Measurements from ENCODE around the gene KAT2A.

KAT2A gene

GRCh38 chr17:42098730-42099399 is 22.3 kb downstream of the KAT2A start:
- no peaks in the 10 kb centered on the region; the same call in 1 of the 2 replicates for H3K4me1 ChIP-seq (ENCODE audit: control insufficient read depth, insufficient read depth, low read length)
- H3K4me3 ChIP-seq (ENCODE audit: low read depth, low read length), result no peak overlapping the region
- H3K36me3 ChIP-seq (ENCODE audit: control insufficient read depth in 2 of 2, insufficient read depth in 1 of 2, low read length in 2 of 2), result no peaks in the 10 kb centered on the region
- TF ChIP-seq ZBTB8A (tag by site-specific recombination; IDR thresholded peaks at IDR 0.05), result peak; percentile 21; the same call in 1 of the 2 replicates
- TF ChIP-seq ZNF747 (tag by site-specific recombination; IDR thresholded peaks at IDR 0.05), result no peak
- 0 out of 2 replicates have a peak, but pooled peaks have one; percentile 11 for TF ChIP-seq IKZF3 (tag by site-specific recombination; IDR thresholded peaks at IDR 0.05)
- TF ChIP-seq CTCF (tag by site-specific recombination; IDR thresholded peaks at IDR 0.05), result 0 out of 2 replicates have a peak, but pooled peaks have one; percentile 8
- peak; percentile 33; the same call in 1 of the 2 replicates for TF ChIP-seq PATZ1 (tag by site-specific recombination; IDR thresholded peaks at IDR 0.05)
- TF ChIP-seq WT1 (tag by site-specific recombination; IDR thresholded peaks at IDR 0.05), result no peak
- H3K27ac ChIP-seq (ENCODE audit: extremely low read depth, low read depth, low read length), result no peak overlapping the region
- ChIA-PET POLR2A (interaction anchor here (0.5 to 2.0 kb wide), 5 partner anchors 34 to 203 kb away, joined by 3 to 5 read pairs (median 3); no protein-coding TSS in a partner anchor), CTCF (interaction anchor here (0.6 to 12.3 kb wide), 3 partner anchors 32 to 184 kb away, joined by 3 to 132 read pairs (median 85); no protein-coding TSS in a partner anchor)
- no peaks in the 10 kb centered on the region for H3K9me3 ChIP-seq (ENCODE audit: control insufficient read depth, insufficient read depth, low read depth, low read length)

- Histone ChIP-seq H3K9me3 (ENCODE audit: control insufficient read depth, insufficient read depth, low read depth, low read length) (no peaks in the 10 kb centered on the region), H3K4me1 (ENCODE audit: control insufficient read depth, insufficient read depth, low read length) (no peaks in the 10 kb centered on the region; the same call in 1 of the 2 replicates), H3K36me3 (ENCODE audit: control insufficient read depth in 2 of 2, insufficient read depth in 1 of 2, low read length in 2 of 2) (no peaks in the 10 kb centered on the region), H3K27ac (ENCODE audit: extremely low read depth, low read depth, low read length) (no peak within 1 kb of the TSS), H3K4me3 (ENCODE audit: low read depth, low read length) (peak within 1 kb of the TSS; percentile 12)
- peak; percentile 29; the same call in 1 of the 2 replicates for TF ChIP-seq ZNF777 (tag by site-specific recombination; IDR thresholded peaks at IDR 0.05; ENCODE audit: borderline replicate concordance)
- 0 out of 2 replicates have a peak, but pooled peaks have one; percentile 15 for TF ChIP-seq ZIC2 (tag by site-specific recombination; IDR thresholded peaks at IDR 0.05)
- TF ChIP-seq ZNF513 (tag by site-specific recombination; IDR thresholded peaks at IDR 0.05), result no peak
- TF ChIP-seq PRDM10 (tag by site-specific recombination; IDR thresholded peaks at IDR 0.05), result peak; percentile 55
- 0 out of 2 replicates have a peak, but pooled peaks have one; percentile 12 for TF ChIP-seq ZNF600 (tag by site-specific recombination; IDR thresholded peaks at IDR 0.05)
- TF ChIP-seq ZNF335 (tag by site-specific recombination; conservative IDR thresholded peaks at IDR 0.05), result peak; percentile 66
- CTCF ChIA-PET, result interaction anchor here (0.7 to 12.3 kb wide), 8 partner anchors 18 to 134 kb away, joined by 3 to 132 read pairs (median 7); partner anchors contain the start of gene NKIRAS2
- POLR2A ChIA-PET, result interaction anchor here (0.7 to 2.0 kb wide), 2 partner anchors 33 to 71 kb away, joined by 4 to 5 read pairs; no protein-coding TSS in a partner anchor
Measured at GRCh38 chr17:42097691-42098631, 23.2 kb downstream of the KAT2A start, which contains the start of gene ZNF385C. Gene ZNF385C (minus strand): TSS chr17:42098473. CDS start chr17:42063056, 35,417 bp downstream.
